NT2/D1 (cell line): Measurements from ENCODE around the gene MAGI1.

Source experiments
- SUZ12 ChIP-seq: IDR thresholded peaks from 2 replicates; pipeline ENCODE4 v1.6.1; 2011; ENCODE audit not compliant: insufficient read length, insufficient read depth; ENCODE audit errors: extremely low read depth
- YY1 ChIP-seq: IDR thresholded peaks from 2 replicates; pipeline ENCODE4 v1.6.1; 2011; ENCODE audit not compliant: insufficient read length, insufficient read depth
- ZNF274 ChIP-seq: IDR thresholded peaks from 2 replicates; pipeline ENCODE4 v1.6.1; 2011; ENCODE audit warnings: mild to moderate bottlenecking, low read depth, low read length

GRCh38 chr3:66010348-66010738 lies 28.4 kb downstream of the MAGI1 start:
- no peak for TF ChIP-seq YY1
- no peak for TF ChIP-seq ZNF274
- TF ChIP-seq SUZ12, result no peak
